GM21515 (cell line): ENCODE results near the gene TRAPPC1.

Experiments used
- ATAC-seq: cut with Tn5 transposase; IDR thresholded peaks from one replicate; pipeline ENCODE4 v1.9.1; 2021; ENCODE audit not compliant: unreplicated experiment

The TRAPPC1 gene

DNA sequence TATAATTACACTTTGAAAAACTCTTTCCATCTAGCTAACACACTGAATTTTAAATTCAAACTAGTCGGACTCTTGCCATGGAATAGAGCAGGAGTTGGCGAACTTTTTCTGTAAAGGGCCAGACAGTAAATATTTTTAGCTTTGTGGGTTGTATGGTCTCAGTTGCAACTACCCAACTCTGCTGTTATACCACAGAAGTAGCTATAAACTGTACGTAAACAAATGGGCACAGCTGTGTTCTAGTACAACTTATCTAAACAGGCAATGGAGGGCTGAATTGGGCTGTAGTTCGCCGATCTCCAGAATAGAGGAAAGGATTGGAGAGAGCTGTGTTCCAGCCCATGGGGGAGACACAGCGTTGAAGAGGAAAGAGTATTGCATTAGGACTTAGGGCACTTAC, 9.0 kb upstream of the TRAPPC1 start:
- no peak for ATAC-seq

DNA sequence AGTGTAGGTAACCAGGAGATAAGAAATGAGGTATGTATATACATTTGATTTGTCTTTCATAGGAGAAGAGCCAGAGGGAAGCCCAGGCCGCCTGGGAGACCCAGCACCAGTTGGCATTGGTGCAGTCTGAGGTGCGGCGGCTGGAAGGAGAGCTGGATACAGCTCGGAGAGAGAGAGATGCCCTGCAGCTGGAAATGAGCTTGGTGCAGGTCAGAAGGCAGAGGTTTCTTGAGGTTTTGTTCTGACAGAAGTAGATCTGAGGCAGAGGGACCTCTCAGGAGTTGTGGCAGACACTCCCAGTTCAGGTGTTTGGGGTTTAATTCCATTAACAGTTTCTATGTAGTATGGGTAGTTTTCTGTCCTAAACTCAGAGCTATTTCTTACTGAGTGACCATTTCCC, 8.3 kb upstream of the TRAPPC1 start:
- no peak for ATAC-seq

DNA sequence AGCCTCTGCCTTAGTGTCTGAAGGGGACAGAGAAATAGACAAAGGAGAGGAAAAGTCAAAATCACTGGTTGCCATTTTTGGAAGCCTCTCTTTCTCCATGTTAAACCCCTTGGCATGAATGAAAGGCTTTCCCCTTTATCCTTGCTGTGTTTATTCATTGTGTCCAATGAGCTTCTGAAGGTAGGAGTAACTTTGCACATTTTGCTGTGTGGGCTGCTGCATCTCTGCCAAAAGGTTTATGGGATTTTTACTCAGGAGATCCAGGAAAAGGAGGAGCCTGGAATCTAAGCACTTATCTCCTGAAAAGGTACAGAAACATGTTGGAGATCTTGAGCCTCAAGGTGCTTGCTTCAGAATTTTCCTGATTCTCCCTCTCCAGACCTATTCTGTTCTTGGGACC, 4.1 kb upstream of the TRAPPC1 start:
- no peak for ATAC-seq

DNA sequence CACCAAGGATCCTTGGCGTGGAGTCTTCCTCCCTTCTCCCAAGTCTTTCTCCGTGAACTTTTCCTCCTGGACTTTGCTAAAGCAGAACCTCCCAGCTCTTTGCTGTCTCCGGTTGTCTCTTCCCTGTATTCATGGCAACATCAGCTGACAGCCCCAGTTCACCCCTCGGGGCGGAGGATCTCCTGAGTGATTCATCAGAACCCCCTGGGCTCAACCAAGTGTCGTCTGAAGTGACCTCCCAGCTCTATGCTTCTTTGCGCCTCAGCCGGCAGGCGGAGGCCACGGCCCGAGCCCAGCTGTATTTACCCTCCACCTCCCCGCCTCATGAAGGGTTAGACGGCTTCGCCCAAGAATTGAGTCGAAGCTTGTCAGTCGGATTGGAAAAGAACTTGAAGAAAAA, 1.2 kb upstream of the TRAPPC1 start:
- ATAC-seq: no peak

DNA sequence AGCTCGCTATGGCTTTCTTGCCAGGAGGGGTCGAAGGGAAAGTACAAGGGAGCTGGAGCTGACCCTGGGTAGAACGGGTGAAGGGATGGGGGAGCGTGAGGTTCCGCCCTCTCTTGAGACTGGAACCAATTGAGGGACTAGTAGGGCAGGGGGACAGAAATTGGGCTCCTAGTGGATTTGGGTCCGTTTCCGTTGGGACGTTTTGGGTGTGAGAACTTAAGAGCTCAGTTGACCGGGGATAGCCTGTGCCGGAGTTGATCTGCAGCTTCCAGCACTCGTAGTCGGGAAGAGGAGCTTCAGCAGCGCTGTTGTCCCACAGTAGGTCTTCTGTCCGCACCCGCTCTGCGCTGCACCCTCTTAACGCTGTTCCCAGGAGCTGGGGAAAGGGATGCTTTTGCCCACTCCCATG, 741 bp upstream of the TRAPPC1 start:
- peak; percentile 13 for ATAC-seq

DNA sequence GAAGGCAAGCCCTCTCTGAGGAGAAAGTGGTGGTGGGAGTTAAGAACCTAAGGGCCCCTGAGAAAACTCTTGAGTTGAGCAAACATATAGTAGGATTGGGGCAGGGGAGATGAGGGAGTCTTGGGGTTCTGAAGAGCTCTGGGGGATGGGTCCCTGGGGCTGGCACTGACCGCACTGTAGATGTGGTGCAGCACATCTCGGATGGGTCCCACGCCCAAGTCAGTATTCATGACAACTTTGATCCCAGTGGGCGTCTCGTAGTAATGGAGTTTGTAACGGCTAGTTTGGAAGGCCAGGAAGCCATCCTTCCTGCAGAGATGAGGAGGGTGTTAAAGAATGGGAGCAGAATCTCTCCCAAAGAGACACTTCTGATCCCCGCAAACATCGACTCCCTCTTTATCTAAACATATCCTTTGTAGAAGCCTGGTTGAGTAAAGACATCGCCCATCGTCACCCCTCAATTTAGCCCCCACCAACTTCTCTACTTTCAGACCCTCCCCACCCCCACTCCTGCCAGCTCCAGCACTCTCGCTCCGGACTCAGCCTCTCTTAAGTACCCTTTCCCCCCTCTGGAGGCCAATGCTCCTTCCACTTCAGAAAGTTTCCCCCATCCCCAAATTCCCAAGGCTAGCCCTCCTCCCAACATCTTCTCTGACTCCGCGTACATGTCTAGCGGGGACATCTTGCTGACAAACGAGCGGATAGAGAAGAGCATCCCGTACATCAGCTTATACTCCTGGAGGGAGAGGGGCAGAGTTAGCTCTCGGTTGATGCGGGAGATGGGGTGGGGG, 710 bp downstream of the TRAPPC1 start:
- no peak for ATAC-seq

DNA sequence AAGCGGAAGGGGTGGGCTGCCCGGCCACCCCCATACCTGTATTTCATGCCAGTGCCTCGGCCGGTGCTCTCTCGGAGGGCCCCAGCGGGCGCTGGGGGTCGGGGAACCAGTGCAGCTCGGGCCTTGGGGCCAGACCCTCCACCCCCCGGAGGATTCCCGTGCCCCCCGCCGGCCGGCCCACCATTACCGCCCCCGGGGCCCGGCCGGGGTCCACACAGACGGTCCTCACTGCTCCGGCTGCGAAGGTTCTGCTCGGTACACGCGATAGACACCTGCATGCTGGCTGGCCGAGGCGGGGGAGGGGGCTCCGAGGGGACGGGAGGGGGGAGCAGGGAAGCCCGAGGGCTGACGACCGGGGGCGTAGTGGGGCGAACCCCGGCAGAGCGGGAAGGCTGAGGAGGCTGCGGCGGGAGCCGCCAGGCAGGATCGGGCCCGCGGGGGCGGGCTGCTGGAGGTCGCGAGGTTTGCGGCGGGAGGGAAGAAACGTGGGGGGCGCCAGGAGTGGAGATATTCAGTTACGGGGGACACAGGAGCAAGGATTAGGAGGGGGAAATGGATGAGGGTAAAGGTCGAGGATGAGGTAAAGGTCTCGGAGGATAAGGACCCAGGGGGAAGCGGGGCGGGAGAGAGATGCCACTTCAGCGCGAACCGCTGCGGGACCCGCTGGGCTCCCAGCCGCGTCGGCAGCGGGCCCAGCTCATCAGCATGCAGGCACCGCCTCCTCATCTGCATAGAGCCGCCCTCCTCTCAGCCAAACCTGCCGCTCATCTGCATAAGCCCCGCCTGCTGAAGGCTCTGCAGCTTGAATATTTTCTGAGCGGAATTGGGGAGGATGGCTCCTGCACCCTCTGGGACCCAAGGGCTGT, 2.4 kb downstream of the TRAPPC1 start, which contains the start of gene KCNAB3:
Gene KCNAB3, minus strand, starts transcription at position 699 of the 866 bp plus-strand sequence. Its CDS starts 421 bp downstream, at position 278.
- no peak for ATAC-seq

DNA sequence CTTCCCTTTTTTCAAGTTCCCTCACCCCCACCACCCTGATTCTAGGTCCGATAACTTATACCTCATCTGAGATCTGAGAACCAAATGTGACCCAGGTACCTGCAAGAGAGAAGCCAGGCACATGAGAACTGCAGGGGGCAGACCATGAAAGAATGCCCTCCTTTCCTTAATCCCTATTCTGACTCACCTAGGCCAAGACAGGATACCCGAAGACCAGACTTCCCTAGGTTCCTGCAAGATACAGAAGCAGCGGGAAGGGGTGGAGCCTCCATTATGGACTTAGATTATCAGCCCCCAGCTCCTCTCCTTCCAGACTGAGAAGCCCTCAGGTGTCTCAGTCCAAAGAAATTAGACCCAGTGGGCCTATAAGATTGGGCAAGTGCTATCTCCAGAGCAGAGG, 4.2 kb downstream of the TRAPPC1 start:
- ATAC-seq: no peak

DNA sequence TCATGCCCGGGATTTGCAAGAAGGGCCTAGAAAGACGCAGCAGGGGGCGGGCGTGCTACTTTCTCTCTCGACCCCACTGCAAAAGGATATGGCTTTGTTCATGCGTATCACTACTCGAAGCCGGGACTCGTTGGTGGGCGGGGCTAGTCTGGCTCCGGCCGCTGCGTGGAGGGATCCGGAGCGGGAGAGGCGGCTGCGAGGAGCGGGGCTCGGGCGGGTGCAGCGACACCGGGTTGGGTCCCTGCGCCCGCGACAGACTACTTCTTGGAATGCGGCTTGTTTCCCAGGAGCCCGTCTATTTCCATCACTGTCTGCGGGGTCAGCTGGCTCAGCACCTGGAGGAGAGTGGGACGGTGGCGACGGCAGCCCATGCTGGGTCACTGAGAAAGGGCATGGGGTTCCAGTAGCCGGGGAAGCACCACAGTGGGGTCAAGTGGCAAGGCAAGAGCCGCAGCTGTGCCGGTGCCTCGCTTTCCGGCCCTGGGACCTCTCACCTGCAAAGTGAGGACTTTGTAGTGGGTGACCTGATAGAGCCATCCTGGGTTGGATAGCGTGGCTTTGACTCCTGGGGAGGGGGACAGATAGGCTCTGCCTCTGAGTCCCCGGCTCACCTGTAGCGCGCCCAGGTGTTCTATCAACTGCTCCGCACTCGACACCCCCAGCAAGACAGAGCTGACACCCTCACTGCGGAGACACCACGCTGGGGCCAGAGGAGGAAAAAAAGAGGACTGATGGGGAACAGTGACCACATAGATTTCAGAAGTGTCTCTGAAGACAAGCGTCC, 8.7 kb downstream of the TRAPPC1 start:
- ATAC-seq: no peak

DNA sequence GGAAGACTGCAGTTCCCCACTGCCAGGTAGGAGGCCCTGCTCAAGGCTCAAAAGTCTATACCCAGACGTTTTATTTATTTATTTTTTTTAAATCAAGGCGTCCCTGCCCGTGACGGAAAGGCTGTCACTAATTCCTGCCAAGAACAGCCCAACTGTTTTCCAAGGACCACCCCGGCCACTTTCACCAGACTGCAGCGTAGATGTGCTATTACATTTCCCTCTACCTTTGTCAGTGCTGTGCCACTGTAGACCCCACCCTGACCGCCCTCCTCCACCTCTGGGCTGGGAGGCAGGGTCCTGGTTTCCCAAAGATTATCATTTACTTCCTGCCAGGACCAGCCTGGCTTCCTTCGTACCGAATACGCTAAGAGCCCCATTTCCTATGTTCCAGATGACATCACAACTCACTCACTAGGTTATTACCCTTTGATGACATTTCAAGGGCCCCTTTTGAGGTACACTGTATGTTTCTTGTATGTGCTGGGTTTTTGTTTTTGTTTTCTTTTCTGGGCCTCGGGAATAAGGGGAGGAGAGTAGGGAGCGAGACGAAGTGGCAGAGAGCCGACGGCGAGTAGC, 9.4 kb downstream of the TRAPPC1 start:
- no peak for ATAC-seq

DNA sequence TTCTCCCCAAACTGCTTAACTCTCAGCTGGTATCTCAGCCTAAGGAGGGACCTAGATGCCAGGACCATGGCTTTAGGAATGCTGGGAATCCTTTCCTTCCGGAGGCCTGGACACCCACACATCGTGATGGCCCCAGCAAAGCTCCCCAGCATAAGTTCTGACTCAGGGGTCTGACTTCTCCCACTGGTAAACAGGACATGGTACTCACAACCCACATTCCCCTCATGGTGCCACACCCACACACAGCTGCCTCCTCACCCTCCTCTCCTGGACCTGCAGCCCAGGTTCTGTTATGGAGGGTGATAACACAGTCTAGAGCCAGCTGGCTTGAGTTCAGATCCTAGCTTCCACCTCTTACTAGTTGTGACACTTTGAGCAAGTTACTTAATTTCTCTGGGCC, 14.9 kb downstream of the TRAPPC1 start:
- ATAC-seq: no peak

DNA sequence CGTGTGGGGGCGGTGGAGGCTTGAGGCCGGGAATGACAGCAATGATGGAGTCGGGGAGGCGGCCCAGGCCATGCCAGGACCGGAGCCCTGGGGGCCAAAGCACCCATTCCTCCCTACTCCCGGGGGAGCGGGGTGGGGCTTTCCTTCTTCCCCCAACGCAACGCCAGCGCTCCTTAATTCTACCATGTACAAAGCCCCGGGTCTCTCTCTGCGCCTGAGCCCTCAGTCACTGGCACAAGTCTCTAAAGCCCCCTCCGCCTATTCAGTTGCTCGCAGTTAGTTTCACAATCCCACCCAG, 15.4 kb downstream of the TRAPPC1 start:
- ATAC-seq: no peak

DNA sequence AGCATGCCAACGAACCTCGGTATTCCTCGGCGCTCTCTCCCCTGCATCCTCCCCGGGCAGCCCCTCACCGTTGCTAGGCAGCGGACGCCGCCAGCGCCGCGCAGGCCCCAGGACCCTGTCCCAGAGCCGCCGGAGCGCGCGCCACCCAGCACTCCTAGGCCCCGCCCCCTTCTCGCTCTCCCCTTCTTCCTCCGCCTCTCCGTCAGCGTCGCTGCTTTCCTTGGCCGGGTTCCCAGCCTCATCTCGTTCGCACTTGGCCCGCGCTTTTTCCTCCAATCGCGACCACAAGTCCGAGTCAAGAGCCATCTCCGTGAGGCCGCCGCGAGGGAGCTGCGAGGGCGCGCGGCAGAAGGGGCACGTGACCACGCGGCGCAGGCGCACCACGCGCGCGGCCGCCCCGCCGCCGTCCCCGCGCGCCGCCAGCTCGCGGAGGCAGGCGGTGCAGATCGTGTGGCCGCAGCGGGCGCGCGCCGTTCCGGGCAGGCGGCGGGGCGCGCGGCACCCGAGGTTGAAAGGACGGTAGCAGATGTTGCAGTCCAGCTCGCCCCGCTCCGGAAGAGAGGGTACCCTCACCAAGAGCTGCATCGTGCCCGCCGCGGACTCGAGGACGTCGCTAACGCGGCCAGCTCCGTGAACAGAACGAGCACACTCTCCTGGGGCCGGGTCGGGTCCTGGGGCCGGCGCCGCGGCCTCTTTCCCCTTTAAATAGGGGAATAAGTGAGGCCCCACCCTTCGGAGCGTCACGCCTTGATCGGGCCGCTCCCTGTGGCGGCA, 15.9 kb downstream of the TRAPPC1 start, which contains the start of gene RNF227:
Gene RNF227, minus strand, starts transcription at position 679 of the 774 bp plus-strand sequence. Its CDS starts 94 bp downstream, at position 585.
- ATAC-seq: peak; percentile 57

DNA sequence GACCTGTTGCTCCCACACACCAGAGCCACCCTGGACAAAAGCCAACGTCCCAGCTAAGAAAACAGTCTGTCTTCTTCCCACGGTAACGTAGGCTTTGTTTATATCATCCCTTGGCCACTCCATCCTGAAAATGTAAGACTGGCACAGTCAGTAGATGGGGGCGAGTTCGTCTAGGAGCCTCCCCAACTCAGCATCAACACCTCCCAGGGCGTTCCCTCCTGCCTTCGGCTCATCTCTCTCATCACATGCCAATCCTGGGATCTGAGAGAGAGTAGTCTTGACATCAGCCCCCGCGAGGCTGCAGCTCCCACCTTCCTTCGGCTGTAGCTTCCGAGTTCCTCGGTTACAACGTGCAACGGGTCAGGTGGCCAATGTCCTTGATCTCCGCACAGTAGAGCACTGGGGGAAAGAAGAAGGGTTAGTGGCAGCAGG, 16.6 kb downstream of the TRAPPC1 start:
- no peak for ATAC-seq

DNA sequence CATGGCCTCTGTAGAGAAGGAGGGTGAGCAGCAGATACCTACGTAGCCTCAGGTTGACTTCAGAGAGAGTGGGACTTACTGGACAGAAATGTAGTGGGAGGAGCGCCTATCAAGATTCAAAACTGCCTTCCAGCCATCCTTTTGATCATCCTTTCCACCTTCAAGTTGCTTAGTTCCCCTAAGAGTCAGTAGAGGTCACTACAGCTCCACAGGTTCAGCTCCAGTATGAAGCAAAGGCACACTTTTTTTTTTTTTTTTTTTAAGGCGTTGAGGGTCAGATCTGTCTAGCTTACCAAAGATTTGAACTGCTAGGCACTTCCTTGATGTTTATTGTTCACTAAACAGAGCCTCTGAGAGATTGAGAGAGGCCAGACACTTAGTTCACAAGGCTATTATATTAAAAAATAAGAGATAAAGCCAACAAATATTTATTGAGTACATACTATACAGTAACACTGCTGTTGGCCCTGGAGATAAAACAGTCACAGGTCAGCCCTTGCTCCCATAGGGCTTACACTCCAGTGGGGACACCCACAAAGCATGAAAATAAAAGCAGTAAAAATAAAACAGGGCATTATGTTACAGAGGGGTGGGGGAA, 18.7 kb downstream of the TRAPPC1 start:
- no peak for ATAC-seq

DNA sequence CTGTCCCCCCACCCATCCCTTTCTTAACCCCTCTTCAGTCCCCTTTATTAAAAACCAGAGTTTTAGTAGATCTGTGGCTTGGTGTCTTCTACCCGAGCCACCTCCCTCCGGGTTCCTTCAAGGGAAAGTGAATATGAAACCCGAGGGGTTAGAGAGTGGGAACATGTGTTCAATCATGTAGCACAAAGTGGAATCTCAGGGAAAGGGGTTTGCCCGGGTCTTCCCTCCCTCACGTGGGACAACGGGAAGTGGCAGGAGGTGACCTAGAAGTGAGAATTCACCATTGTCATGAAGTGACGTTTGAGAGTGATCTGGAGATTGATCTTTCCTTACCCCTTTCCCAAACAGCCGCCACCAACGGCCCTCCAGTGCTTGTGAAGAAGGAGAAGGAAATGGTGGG, 20.6 kb downstream of the TRAPPC1 start:
- no peak for ATAC-seq

DNA sequence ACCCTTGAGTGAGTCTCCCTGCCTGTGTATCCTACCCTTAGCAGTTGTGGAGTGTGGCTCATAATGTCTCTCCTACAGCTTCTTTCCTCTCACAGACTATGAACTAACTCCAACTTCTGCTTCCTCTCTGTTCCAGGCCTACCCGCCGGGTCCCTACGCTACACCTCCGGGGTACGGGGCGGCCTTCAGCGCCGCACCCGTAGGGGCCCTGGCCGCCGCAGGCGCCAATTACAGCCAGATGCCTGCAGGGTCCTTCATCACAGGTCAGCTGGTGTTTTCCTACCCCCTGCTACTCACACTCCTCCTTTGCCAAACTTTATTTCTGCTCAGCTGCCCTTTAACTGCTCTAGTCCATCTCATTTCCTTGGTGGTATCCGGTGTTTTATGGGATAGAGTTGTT, 21.0 kb downstream of the TRAPPC1 start:
- ATAC-seq: no peak

DNA sequence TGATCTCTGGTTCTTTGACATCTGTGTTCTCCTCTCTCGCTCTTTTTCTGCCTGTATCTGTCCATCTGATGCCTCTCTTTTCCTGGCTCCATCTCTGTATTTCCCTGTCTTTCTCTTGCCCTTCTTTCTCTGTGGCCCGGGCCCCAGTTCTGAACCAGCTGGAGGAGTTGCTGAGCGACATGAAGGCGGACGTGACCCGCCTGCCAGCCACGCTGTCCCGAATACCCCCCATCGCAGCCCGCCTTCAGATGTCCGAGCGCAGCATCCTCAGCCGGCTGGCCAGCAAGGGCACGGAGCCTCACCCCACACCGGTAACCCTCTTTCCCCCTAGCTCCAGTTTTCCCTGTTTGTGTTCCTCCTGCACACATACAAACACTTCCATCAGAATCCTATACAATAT, 21.5 kb downstream of the TRAPPC1 start:
- ATAC-seq: no peak

DNA sequence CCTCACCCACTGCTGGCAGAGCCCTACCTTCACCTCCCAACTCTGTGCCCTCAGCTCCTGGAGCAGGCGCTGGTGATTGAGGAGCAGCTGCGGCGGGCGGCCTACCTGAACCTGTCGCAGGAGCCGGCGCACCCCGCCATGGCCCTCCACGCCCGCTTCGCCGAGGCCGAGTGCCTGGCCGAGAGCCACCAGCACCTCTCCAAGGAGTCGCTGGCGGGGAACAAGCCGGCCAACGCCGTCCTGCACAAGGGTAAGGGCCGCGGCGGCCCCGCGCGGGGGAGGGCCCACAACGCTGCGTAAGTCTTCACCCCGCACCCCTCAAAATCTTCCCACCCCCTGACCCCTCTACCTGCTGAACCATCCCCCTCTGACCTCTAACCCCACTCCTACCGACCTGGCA, 22.7 kb downstream of the TRAPPC1 start:
- ATAC-seq: no peak
